Endothelial cell of umbilical vein (primary cell): Measurements from ENCODE around the gene CENPP.

Source experiments
- CTCF ChIP-seq, 2 donors: IDR thresholded peaks; 1 replicate in 1 of 2; 2 replicates in 1 of 2; pipeline ENCODE4 v1.5.1; 2011; ENCODE audit warnings: low read length in 2 of 2, mild to moderate bottlenecking in 2 of 2, moderate library complexity in 2 of 2, control low read depth in 1 of 2, inconsistent platforms in 1 of 2, low read depth in 1 of 2; ENCODE audit not compliant: insufficient read depth in 1 of 2; ENCODE audit errors: extremely low read depth in 1 of 2
- GATA2 ChIP-seq: IDR thresholded peaks from 2 replicates; pipeline ENCODE4 v1.7.0; 2011; ENCODE audit warnings: low read depth, mild to moderate bottlenecking, moderate library complexity, mixed read lengths, low read length; ENCODE audit not compliant: insufficient read length, insufficient read depth
- MAX ChIP-seq: IDR thresholded peaks from 2 replicates; pipeline ENCODE4 v1.6.1; 2011; ENCODE audit not compliant: insufficient read depth, insufficient read length
- MYC ChIP-seq: IDR thresholded peaks from one replicate; pipeline ENCODE4 v1.6.1; 2011; ENCODE audit warnings: mild to moderate bottlenecking, low read depth, low read length
- POLR2A ChIP-seq: IDR thresholded peaks from 2 replicates; pipeline ENCODE4 v1.6.1; 2012; ENCODE audit warnings: low read depth, mild to moderate bottlenecking, control low read depth, low read length
- POLR2AphosphoS5 ChIP-seq: IDR thresholded peaks from 2 replicates; pipeline ENCODE4 v1.6.1; 2012; ENCODE audit warnings: low read depth, mild to moderate bottlenecking, control low read depth, low read length, moderate library complexity; ENCODE audit not compliant: insufficient read depth

- no peak for TF ChIP-seq MYC
- no peak for TF ChIP-seq CTCF (IDR thresholded peaks at IDR 0.05; ENCODE audit: extremely low read depth in 1 of 2, insufficient read depth in 1 of 2, low read depth in 1 of 2, low read length in 2 of 2)
- TF ChIP-seq POLR2A = no peak
- no peak for TF ChIP-seq GATA2
- TF ChIP-seq POLR2AphosphoS5 = no peak
- no peak for TF ChIP-seq MAX
Observed at GRCh38 chr9:92563116-92564100, 237.7 kb downstream of the CENPP start.
